Dermis microvascular lymphatic vessel endothelial cell (primary cell): ENCODE data around the gene KBTBD13. TPM values are rescaled to one million over a fixed set of nuclear protein-coding genes. Genes with fewer than 3 reads are reported as not detected.

Source experiments
- DNase-seq, 2 donors: peaks; one replicate each; pipeline versions ENCODE4 v3.0.0 to v3.0.0-alpha.2; 2010; ENCODE audit warnings: low read depth in 2 of 2
- total RNA-seq: library from RNA; depleted of rRNA; stranded (reverse); fragments of >200 nt; gene quantifications from 2 replicates; pipeline ENCODE4 v1.2.1, GENCODE V29; 2014

KBTBD13 gene
- total RNA-seq, 1 donor from 2014 or later, result not detected

- no peak for DNase-seq
Measured at GRCh38 chr15:65051266-65051665, 25.3 kb upstream of the KBTBD13 start.

GRCh38 chr15:65052956-65053355 is 23.6 kb upstream of the KBTBD13 start:
- DNase-seq, result no peak

- DNase-seq, result peak; percentile 51 to 65
Measured at GRCh38 chr15:65054333-65055200, 22.0 kb upstream of the KBTBD13 start.

- no peak for DNase-seq
Measured at GRCh38 chr15:65055201-65055870, 21.2 kb upstream of the KBTBD13 start.

GRCh38 chr15:65056106-65056505 is 20.4 kb upstream of the KBTBD13 start:
- DNase-seq, result no peak

GRCh38 chr15:65056868-65057548 is 19.5 kb upstream of the KBTBD13 start:
- no peak for DNase-seq

- DNase-seq, result no peak
Measured at GRCh38 chr15:65057549-65057940, 19.0 kb upstream of the KBTBD13 start.

GRCh38 chr15:65058394-65059368 is 17.9 kb upstream of the KBTBD13 start:
- DNase-seq, result no peak

GRCh38 chr15:65059369-65059750 is 17.2 kb upstream of the KBTBD13 start:
- DNase-seq, result no peak

GRCh38 chr15:65059931-65060596 is 16.5 kb upstream of the KBTBD13 start:
- DNase-seq, result no peak

- no peak for DNase-seq
Measured at GRCh38 chr15:65060641-65061397, 15.7 kb upstream of the KBTBD13 start.

- no peak for DNase-seq
Measured at GRCh38 chr15:65062061-65062460, 14.5 kb upstream of the KBTBD13 start.

- no peak for DNase-seq
Measured at GRCh38 chr15:65062726-65063125, 13.8 kb upstream of the KBTBD13 start.

GRCh38 chr15:65066001-65066634 is 10.4 kb upstream of the KBTBD13 start:
- DNase-seq, result no peak

GRCh38 chr15:65066635-65067316 is 9.8 kb upstream of the KBTBD13 start:
- DNase-seq, result no peak

- no peak for DNase-seq
Measured at GRCh38 chr15:65067317-65067644, 9.3 kb upstream of the KBTBD13 start.

GRCh38 chr15:65067645-65068402 is 8.7 kb upstream of the KBTBD13 start, which contains the start of gene RASL12:
RASL12 (minus strand) TSS chr15:65067991; CDS start chr15:65067835, 156 bp downstream.
- no peak for DNase-seq

GRCh38 chr15:65068403-65068788 is 8.2 kb upstream of the KBTBD13 start:
- DNase-seq, result no peak
